Right lobe of liver (tissue), 4 donors: ENCODE data around the gene GALNT11.
A peak's percentile ranks its signal among the peaks of the same experiment; 100 is the strongest.

ENCODE experiments used
- CTCF ChIP-seq, 4 donors: fragments of 200-600 bp in 3 of 4; fragments of 450-650 bp in 1 of 4; IDR thresholded peaks; one replicate each; pipeline versions ENCODE4 v1.5.1 to v1.8.0; 2016 to 2022; ENCODE audit warnings: antibody characterized with exemption in 4 of 4, mild to moderate bottlenecking in 2 of 4
- POLR2A ChIP-seq: fragments of 450-650 bp; IDR thresholded peaks from one replicate; pipeline ENCODE4 v1.6.1; 2017; ENCODE audit warnings: antibody characterized with exemption, mild to moderate bottlenecking
- donor health status: DM: no; HTN: no; CAD: no.
- donor health status: DM: no; HTN: no; CAD: no.
- donor health status: DM: no; HTN: yes; CAD: no.

GRCh38 chr7:152025077-152025936, at the start of gene GALNT11:
- peak; percentile 12 to 30 (median 28) for TF ChIP-seq CTCF (IDR thresholded peaks at IDR 0.05)
- TF ChIP-seq POLR2A: peak; percentile 90
